Endodermal cell (in vitro differentiated cells): ENCODE data around the gene SNAP29. TPM values are rescaled to one million over a fixed set of nuclear protein-coding genes. Genes with fewer than 3 reads are reported as not detected.

Source experiments
- DNase-seq: peaks from one replicate; pipeline ENCODE4 v3.0.0-alpha.2; 2017
- H3K27ac ChIP-seq: 2 replicates; pipeline ENCODE4 v1.5.1; 2013; ENCODE audit warnings: mild to moderate bottlenecking, low read depth, low read length, moderate library complexity
- H3K27me3 ChIP-seq: 2 replicates; pipeline ENCODE4 v1.6.1; 2013; ENCODE audit warnings: mild to moderate bottlenecking, low read length, moderate library complexity; ENCODE audit not compliant: insufficient read depth, control insufficient read depth, poor library complexity, severe bottlenecking
- H3K36me3 ChIP-seq: 2 replicates; pipeline ENCODE4 v1.7.0; 2013; ENCODE audit warnings: mild to moderate bottlenecking, low read length, moderate library complexity; ENCODE audit not compliant: control insufficient read depth, insufficient read depth
- H3K4me1 ChIP-seq: one replicate; pipeline ENCODE4 v1.7.0; 2013; ENCODE audit warnings: low read length; ENCODE audit not compliant: control insufficient read depth, insufficient read depth
- H3K4me3 ChIP-seq: 2 replicates; pipeline ENCODE4 v1.5.1; 2013; ENCODE audit warnings: mild to moderate bottlenecking, low read length, moderate library complexity
- H3K9ac ChIP-seq: 2 replicates; pipeline ENCODE4 v1.6.1; 2013; ENCODE audit warnings: mild to moderate bottlenecking, low read length, moderate library complexity; ENCODE audit not compliant: poor library complexity, severe bottlenecking; ENCODE audit errors: extremely low read depth
- H3K9me3 ChIP-seq: 2 replicates; pipeline ENCODE4 v1.6.1; 2013; ENCODE audit warnings: mild to moderate bottlenecking, low read length, moderate library complexity; ENCODE audit not compliant: control insufficient read depth
- H3K27ac Mint-ChIP-seq: 2 replicates; pipeline ENCODE4 v1.8.0; 2020; ENCODE audit warnings: mixed read lengths
- H3K27me3 Mint-ChIP-seq: 2 replicates; pipeline ENCODE4 v1.8.0; 2021; ENCODE audit warnings: mild to moderate bottlenecking, mixed read lengths; ENCODE audit not compliant: insufficient read depth
- H3K36me3 Mint-ChIP-seq: 2 replicates; pipeline ENCODE4 v1.8.0; 2020; ENCODE audit warnings: low read depth, mixed read lengths
- H3K4me1 Mint-ChIP-seq: 2 replicates; pipeline ENCODE4 v1.8.0; 2020; ENCODE audit warnings: mixed read lengths
- H3K4me3 Mint-ChIP-seq: 2 replicates; pipeline ENCODE4 v1.8.0; 2020; ENCODE audit warnings: mild to moderate bottlenecking, moderate library complexity, mixed read lengths
- H3K9me3 Mint-ChIP-seq: 2 replicates; pipeline ENCODE4 v1.8.0; 2020; ENCODE audit warnings: mild to moderate bottlenecking, mixed read lengths
- WGBS, 2 experiments: methylation state at CpG; one replicate each; pipeline versions ENCODE4 v1.1.5 to v1.1.7; 2013; ENCODE audit warnings: missing lambda C conversion rate in 2 of 2, mixed read lengths in 1 of 2; ENCODE audit not compliant: insufficient coverage in 1 of 2, insufficient read length in 1 of 2; 5-methylcytosine and 5-hydroxymethylcytosine counted together
- total RNA-seq, 2 donors: library from RNA; stranded (reverse); fragmentation: NEBNext Ultra II Directional in 1 of 2; extraction: Animal tissue kit (Norgen Biotek cat#: 25700) in 1 of 2; gene quantifications; 2 replicates in 1 of 2; 3 replicates in 1 of 2; pipeline ENCODE4 v1.2.1, GENCODE V29; 2021
- TF ChIP-seq, protein P1 (sequence below): fragments of 200-600 bp; sonication (generic); conservative IDR thresholded peaks from 2 replicates; pipeline ENCODE4 v1.5.0; 2021; ENCODE audit warnings: antibody characterized with exemption, mild to moderate bottlenecking

SNAP29 gene
- total RNA-seq, 2 donors from 2014 or later: 16.5 to 21.8 TPM

DNA sequence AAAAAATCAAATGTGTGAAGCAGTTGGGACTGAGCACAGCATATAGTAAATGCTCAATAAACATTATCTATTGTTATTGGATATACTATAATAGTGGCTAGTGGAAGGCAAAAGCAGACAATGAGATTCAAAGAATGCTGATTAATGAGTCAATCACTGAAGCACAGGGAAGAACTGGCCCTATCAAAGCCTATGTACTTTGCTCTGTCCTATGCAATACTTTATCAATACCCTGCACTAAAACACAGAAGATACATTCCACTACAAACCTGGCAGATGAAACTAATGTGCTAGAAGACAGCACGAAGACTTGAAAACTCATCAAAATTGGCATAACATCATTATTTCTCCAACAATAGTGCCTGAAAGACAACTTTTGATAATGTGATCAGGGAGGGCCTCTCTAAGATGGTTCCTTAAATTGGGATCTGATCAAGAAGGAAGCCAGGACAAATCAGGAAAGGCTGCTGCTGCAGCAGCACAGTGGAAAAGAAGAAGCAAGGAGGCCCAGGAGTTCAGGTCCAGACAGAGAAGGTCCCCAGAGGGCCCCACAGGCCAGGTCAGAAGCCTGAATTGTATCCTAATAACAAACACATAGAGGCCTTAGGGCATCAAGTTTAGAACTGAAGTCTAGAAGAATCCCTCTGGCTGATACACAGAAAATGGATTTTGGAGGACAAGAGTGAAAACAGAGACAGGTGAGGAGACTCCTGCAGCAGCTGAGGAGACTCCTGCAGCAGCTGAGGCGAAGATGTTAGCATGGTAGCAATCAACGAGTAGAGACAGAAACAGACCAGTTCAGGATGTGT is 18.8 kb upstream of the SNAP29 start:
- Histone ChIP-seq H3K9ac (no peak overlapping the region), H3K4me1 (peaks cover 5% of the 10 kb centered on the region), H3K27me3 (no peaks in the 10 kb centered on the region), H3K9me3 (no peaks in the 10 kb centered on the region), H3K4me3 (no peak overlapping the region), H3K36me3 (no peaks in the 10 kb centered on the region), H3K27ac (no peak overlapping the region)
- H3K9me3 Mint-ChIP-seq: no peaks in the 10 kb centered on the region
- H3K27me3 Mint-ChIP-seq: no peaks in the 10 kb centered on the region
- TF ChIP-seq, protein P1, sequence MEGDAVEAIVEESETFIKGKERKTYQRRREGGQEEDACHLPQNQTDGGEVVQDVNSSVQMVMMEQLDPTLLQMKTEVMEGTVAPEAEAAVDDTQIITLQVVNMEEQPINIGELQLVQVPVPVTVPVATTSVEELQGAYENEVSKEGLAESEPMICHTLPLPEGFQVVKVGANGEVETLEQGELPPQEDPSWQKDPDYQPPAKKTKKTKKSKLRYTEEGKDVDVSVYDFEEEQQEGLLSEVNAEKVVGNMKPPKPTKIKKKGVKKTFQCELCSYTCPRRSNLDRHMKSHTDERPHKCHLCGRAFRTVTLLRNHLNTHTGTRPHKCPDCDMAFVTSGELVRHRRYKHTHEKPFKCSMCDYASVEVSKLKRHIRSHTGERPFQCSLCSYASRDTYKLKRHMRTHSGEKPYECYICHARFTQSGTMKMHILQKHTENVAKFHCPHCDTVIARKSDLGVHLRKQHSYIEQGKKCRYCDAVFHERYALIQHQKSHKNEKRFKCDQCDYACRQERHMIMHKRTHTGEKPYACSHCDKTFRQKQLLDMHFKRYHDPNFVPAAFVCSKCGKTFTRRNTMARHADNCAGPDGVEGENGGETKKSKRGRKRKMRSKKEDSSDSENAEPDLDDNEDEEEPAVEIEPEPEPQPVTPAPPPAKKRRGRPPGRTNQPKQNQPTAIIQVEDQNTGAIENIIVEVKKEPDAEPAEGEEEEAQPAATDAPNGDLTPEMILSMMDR: no peak
- peaks cover 2% of the 10 kb centered on the region for H3K36me3 Mint-ChIP-seq
- H3K4me1 Mint-ChIP-seq: peaks cover 16% of the 10 kb centered on the region
- WGBS, 2 experiments: 87 to 100% methylated on average over 2 to 3 of the region's 3 CpGs
- H3K27ac Mint-ChIP-seq: peak overlapping the region; percentile 4
- peak; percentile 26 for DNase-seq
- H3K4me3 Mint-ChIP-seq: no peak overlapping the region

DNA sequence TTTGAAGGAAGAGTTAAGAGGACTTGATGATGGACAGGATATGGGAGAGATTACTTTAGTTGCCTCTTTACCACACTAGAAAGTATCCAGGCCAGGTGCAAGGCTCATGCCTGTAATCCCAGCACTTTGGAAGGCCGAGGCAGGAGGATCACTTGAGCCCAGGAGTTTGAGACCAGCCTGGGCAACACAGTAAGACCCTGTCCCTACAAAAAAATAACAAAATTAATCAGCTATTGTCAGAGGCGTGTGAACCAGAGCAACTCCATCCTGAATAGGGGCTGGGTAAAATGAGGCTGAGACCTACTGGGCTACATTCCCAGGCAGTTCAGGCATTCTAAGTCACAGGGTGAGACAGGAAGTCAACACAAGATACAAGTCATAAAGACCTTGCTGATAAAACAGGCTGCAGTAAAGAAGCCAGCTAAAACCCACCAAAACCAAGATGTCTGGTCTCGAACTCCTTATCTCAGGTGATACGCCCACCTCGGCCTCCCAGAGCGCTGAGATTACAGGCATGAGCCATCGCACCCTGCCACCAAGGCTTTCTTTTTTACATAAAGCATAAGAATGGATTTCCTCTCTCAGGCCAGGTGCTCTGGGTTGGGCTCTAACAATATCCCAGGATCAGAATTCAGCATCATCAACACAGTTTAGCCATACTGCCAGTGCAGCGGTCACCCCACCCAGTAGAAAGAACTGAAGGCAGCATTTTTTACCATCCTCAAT is 18.0 kb upstream of the SNAP29 start:
- Mint-ChIP-seq H3K36me3 (peaks cover 2% of the 10 kb centered on the region), H3K9me3 (no peaks in the 10 kb centered on the region), H3K27me3 (no peaks in the 10 kb centered on the region), H3K4me3 (no peak overlapping the region), H3K4me1 (peaks cover 20% of the 10 kb centered on the region), H3K27ac (peak overlapping the region; percentile 75)
- TF ChIP-seq, protein P1: no peak
- no peak overlapping the region for H3K4me3 ChIP-seq
- no peaks in the 10 kb centered on the region for H3K9me3 ChIP-seq
- DNase-seq: peak; percentile 56
- H3K4me1 ChIP-seq: peaks cover 5% of the 10 kb centered on the region
- H3K27ac ChIP-seq: no peak overlapping the region
- 66 to 85% methylated on average over 6 to 8 of the region's 8 CpGs for WGBS, 2 experiments
- no peaks in the 10 kb centered on the region for H3K27me3 ChIP-seq
- no peaks in the 10 kb centered on the region for H3K36me3 ChIP-seq
- H3K9ac ChIP-seq: no peak overlapping the region

DNA sequence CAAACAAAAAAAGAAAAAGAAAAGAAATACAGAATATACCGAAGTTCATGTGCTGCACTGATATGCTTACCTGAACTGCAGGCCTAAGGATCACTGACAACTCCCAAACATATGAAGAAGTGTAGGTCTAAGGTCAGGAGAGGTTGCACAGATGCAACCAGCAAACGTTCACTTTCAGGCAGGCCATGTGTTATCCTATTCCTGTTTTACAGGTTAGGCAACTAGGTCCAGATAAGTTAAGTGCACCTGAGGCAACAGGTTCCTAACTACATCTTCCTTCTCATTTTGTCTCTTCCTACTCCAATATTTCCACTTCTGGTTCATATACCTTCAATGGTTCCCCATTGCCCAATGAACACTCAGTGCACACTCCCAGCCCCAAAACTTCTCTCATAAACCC is 15.3 kb upstream of the SNAP29 start:
- no peak for DNase-seq
- no peak overlapping the region for H3K27ac ChIP-seq
- no peaks in the 10 kb centered on the region for H3K27me3 Mint-ChIP-seq
- H3K4me3 ChIP-seq: no peak overlapping the region
- no peaks in the 10 kb centered on the region for H3K36me3 ChIP-seq
- no peaks in the 10 kb centered on the region for H3K36me3 Mint-ChIP-seq
- H3K4me3 Mint-ChIP-seq: no peak overlapping the region
- H3K27ac Mint-ChIP-seq: no peak overlapping the region
- no peaks in the 10 kb centered on the region for H3K9me3 ChIP-seq
- WGBS, 2 experiments: 71 to 87% methylated on average over 1 to 2 of the region's 2 CpGs
- H3K9ac ChIP-seq: no peak overlapping the region
- TF ChIP-seq, protein P1: no peak
- H3K4me1 ChIP-seq: peaks cover 5% of the 10 kb centered on the region
- peaks cover 20% of the 10 kb centered on the region for H3K4me1 Mint-ChIP-seq
- H3K27me3 ChIP-seq: no peaks in the 10 kb centered on the region
- no peaks in the 10 kb centered on the region for H3K9me3 Mint-ChIP-seq
